Natural killer cell (primary cell): ENCODE results near the gene MAPK7. TPM values are rescaled to one million over a fixed set of nuclear protein-coding genes. Genes with fewer than 3 reads are reported as not detected.

Source experiments
- ATAC-seq, 3 donors: fragments of 150-1000 bp in 2 of 3; fragments of 200-7000 bp in 1 of 3; cut with Tn5 transposase; 1 replicate in 1 of 3; 2 replicates in 2 of 3; pipeline ENCODE4 v1.10.0; 2021; ENCODE audit warnings: mild to moderate bottlenecking in 2 of 3, moderate library complexity in 2 of 3
- DNase-seq, 2 donors: peaks; one replicate each; pipeline versions ENCODE4 v3.0.0 to v3.0.0-alpha.2; 2013 to 2021; ENCODE audit warnings: mixed read lengths in 1 of 2
- H3K27ac ChIP-seq: one replicate; pipeline ENCODE4 v1.5.1; 2013; ENCODE audit warnings: mild to moderate bottlenecking, low read length
- H3K27me3 ChIP-seq: one replicate; pipeline ENCODE4 v1.6.1; 2013; ENCODE audit warnings: low read length; ENCODE audit not compliant: control insufficient read depth, insufficient read depth
- H3K36me3 ChIP-seq: one replicate; pipeline ENCODE4 v1.6.1; 2013; ENCODE audit warnings: low read length; ENCODE audit not compliant: control insufficient read depth, insufficient read depth
- H3K4me1 ChIP-seq: one replicate; pipeline ENCODE4 v1.6.1; 2013; ENCODE audit warnings: low read length; ENCODE audit not compliant: control insufficient read depth, insufficient read depth
- H3K4me3 ChIP-seq: one replicate; pipeline ENCODE4 v1.5.1; 2013; ENCODE audit warnings: low read length
- H3K9me3 ChIP-seq: one replicate; pipeline ENCODE4 v1.6.1; 2013; ENCODE audit warnings: low read length; ENCODE audit not compliant: control insufficient read depth, insufficient read depth
- H3K27ac Mint-ChIP-seq, 2 donors: one replicate each; pipeline ENCODE4 v1.8.0; 2022; ENCODE audit warnings: mild to moderate bottlenecking in 2 of 2, mixed read lengths in 2 of 2, moderate library complexity in 1 of 2
- H3K27me3 Mint-ChIP-seq, 2 donors: one replicate each; pipeline ENCODE4 v1.8.0; 2022; ENCODE audit warnings: low read depth in 2 of 2, mixed read lengths in 2 of 2
- H3K36me3 Mint-ChIP-seq: one replicate; pipeline ENCODE4 v1.8.0; 2022; ENCODE audit warnings: mixed read lengths
- H3K4me1 Mint-ChIP-seq, 2 donors: one replicate each; pipeline ENCODE4 v1.8.0; 2022; ENCODE audit warnings: mixed read lengths in 2 of 2
- H3K4me3 Mint-ChIP-seq: one replicate; pipeline ENCODE4 v1.8.0; 2022; ENCODE audit warnings: mild to moderate bottlenecking, moderate library complexity, mixed read lengths
- H3K9me3 Mint-ChIP-seq, 2 donors: one replicate each; pipeline ENCODE4 v1.8.0; 2022; ENCODE audit warnings: mixed read lengths in 2 of 2
- CTCF ChIP-seq: fragments of 200-600 bp; IDR thresholded peaks from one replicate; pipeline ENCODE4 v1.8.0; 2022; ENCODE audit warnings: antibody characterized with exemption
- WGBS: methylation state at CpG from one replicate; pipeline ENCODE4 v1.1.7; 2013; ENCODE audit warnings: missing lambda C conversion rate; ENCODE audit not compliant: insufficient coverage; 5-methylcytosine and 5-hydroxymethylcytosine counted together
- intact Hi-C: fragments of 100-400 bp; cut with micrococcal nuclease; formaldehyde crosslinking; loops from one replicate; pipeline ENCODE4 v1.14.2; 2022
- total RNA-seq, 4 donors: library from RNA; stranded (reverse); fragments of 120-200 nt in 1 of 4; gene quantifications; one replicate each; pipeline versions ENCODE4 v1.2.3 to v1.2.4, GENCODE V29; 2013 to 2022

The MAPK7 gene
- total RNA-seq, 3 donors from 2014 or later (not counting 1 experiment from before 2014, with no cell fraction given), result 39.2 to 63.5 (median 54.1) TPM

- intact Hi-C loops, result no loop called here
- no peak overlapping the region for H3K4me3 ChIP-seq
- Mint-ChIP-seq H3K27me3 (peaks cover 12 to 13% of the 10 kb centered on the region in 2 donors), H3K9me3 (no peaks in the 10 kb centered on the region), H3K4me3 (no peak overlapping the region), H3K4me1 (no peaks in the 10 kb centered on the region), H3K36me3 (no peaks in the 10 kb centered on the region), H3K27ac (no peak overlapping the region)
- no peak for TF ChIP-seq CTCF
- H3K9me3 ChIP-seq, result no peaks in the 10 kb centered on the region
- ATAC-seq (no peak), DNase-seq (no peak)
- no peak overlapping the region for H3K27ac ChIP-seq
- H3K27me3 ChIP-seq, result no peaks in the 10 kb centered on the region
- 84% methylated on average over 6 of the region's 6 CpGs for WGBS
- H3K4me1 ChIP-seq, result no peaks in the 10 kb centered on the region
- no peaks in the 10 kb centered on the region for H3K36me3 ChIP-seq
These were observed 45.7 kb upstream of the MAPK7 start for GRCh38 chr17:19332371-19333131.

GRCh38 chr17:19333132-19333440 is 45.2 kb upstream of the MAPK7 start:
- Histone ChIP-seq H3K4me1 (no peaks in the 10 kb centered on the region), H3K36me3 (no peaks in the 10 kb centered on the region), H3K27ac (no peak overlapping the region), H3K27me3 (no peaks in the 10 kb centered on the region), H3K4me3 (no peak overlapping the region), H3K9me3 (no peaks in the 10 kb centered on the region)
- ATAC-seq (no peak), DNase-seq (no peak)
- Mint-ChIP-seq H3K36me3 (no peaks in the 10 kb centered on the region), H3K9me3 (no peaks in the 10 kb centered on the region), H3K27me3 (peaks cover 12 to 13% of the 10 kb centered on the region in 2 donors), H3K27ac (no peak overlapping the region), H3K4me1 (no peaks in the 10 kb centered on the region), H3K4me3 (no peak overlapping the region)
- intact Hi-C loops, result no loop called here
- 96% methylated on average over 1 of the region's 1 CpG for WGBS
- no peak for TF ChIP-seq CTCF

GRCh38 chr17:19333736-19334290 is 44.5 kb upstream of the MAPK7 start:
- Histone ChIP-seq H3K27ac (no peak overlapping the region), H3K4me3 (no peak overlapping the region), H3K4me1 (no peaks in the 10 kb centered on the region), H3K27me3 (no peaks in the 10 kb centered on the region), H3K9me3 (no peaks in the 10 kb centered on the region), H3K36me3 (no peaks in the 10 kb centered on the region)
- no peak for DNase-seq
- intact Hi-C loops, result no loop called here
- TF ChIP-seq CTCF, result no peak
- WGBS, result 92% methylated on average over 12 of the region's 12 CpGs
- Mint-ChIP-seq H3K27ac (no peak overlapping the region), H3K27me3 (peaks cover 12 to 13% of the 10 kb centered on the region in 2 donors), H3K4me3 (no peak overlapping the region), H3K9me3 (no peaks in the 10 kb centered on the region), H3K4me1 (no peaks in the 10 kb centered on the region), H3K36me3 (no peaks in the 10 kb centered on the region)
- no peak for ATAC-seq

- H3K9me3 ChIP-seq, result no peaks in the 10 kb centered on the region
- Mint-ChIP-seq H3K36me3 (no peaks in the 10 kb centered on the region), H3K4me1 (no peaks in the 10 kb centered on the region), H3K27me3 (peaks cover 12 to 13% of the 10 kb centered on the region in 2 donors), H3K4me3 (no peak overlapping the region), H3K9me3 (no peaks in the 10 kb centered on the region), H3K27ac (no peak overlapping the region)
- no peak for TF ChIP-seq CTCF
- 82% methylated on average over 5 of the region's 6 CpGs for WGBS
- intact Hi-C loops, result no loop called here
- no peaks in the 10 kb centered on the region for H3K4me1 ChIP-seq
- H3K4me3 ChIP-seq, result no peak overlapping the region
- no peak for DNase-seq
- H3K27ac ChIP-seq, result no peak overlapping the region
- no peak for ATAC-seq
- H3K27me3 ChIP-seq, result no peaks in the 10 kb centered on the region
- no peaks in the 10 kb centered on the region for H3K36me3 ChIP-seq
These were observed 44.0 kb upstream of the MAPK7 start for GRCh38 chr17:19334331-19334730.
